H1 (cell line): ENCODE measurements around the gene SMAGP. TPM values are rescaled to one million over a fixed set of nuclear protein-coding genes. Genes with fewer than 3 reads are reported as not detected.

Experiments used
- BACH1 ChIP-seq: IDR thresholded peaks from 2 replicates; pipeline ENCODE4 v1.6.1; 2012; ENCODE audit warnings: low read length, improper control_type of control experiment
- CHD7 ChIP-seq: fragments of 300-600 bp; sonication (generic); IDR thresholded peaks from 2 replicates; pipeline ENCODE4 v1.7.1; 2012; ENCODE audit warnings: low read length, moderate library complexity, mild to moderate bottlenecking, inconsistent platforms; ENCODE audit not compliant: insufficient replicate concordance
- E2F6 ChIP-seq: IDR thresholded peaks from 2 replicates; pipeline ENCODE4 v1.6.1; 2012; ENCODE audit warnings: inconsistent platforms
- EGR1 ChIP-seq: IDR thresholded peaks from 2 replicates; pipeline ENCODE4 v1.6.1; 2011; ENCODE audit warnings: low read depth, low read length, borderline replicate concordance
- KDM4A ChIP-seq: IDR thresholded peaks from one replicate; pipeline ENCODE4 v1.7.1; 2012; ENCODE audit warnings: low read depth, mild to moderate bottlenecking, moderate library complexity, low read length, inconsistent platforms; ENCODE audit not compliant: severe bottlenecking
- MAX ChIP-seq: IDR thresholded peaks from 2 replicates; pipeline ENCODE4 v1.6.1; 2012; ENCODE audit warnings: inconsistent platforms
- ZNF274 ChIP-seq: IDR thresholded peaks from 2 replicates; pipeline ENCODE4 v1.7.0; 2012; ENCODE audit warnings: low read length, borderline replicate concordance; ENCODE audit errors: extremely low read depth
- polyA plus RNA-seq, 7 experiments: library from polyadenylated mRNA; depleted of rRNA in 3 of 7; stranded (reverse) in 5 of 7; unstranded in 2 of 7; fragments of >200 nt in 5 of 7; fragments of 200-250 nt in 2 of 7; gene quantifications; 1 replicate in 5 of 7; 2 replicates in 1 of 7; 4 replicates in 1 of 7; pipeline versions ENCODE4 v1.2.1 to v1.2.3, GENCODE V29; 2011 to 2013; ENCODE audit warnings: missing spikeins in 2 of 7, mixed read lengths in 2 of 7
- total RNA-seq: library from RNA; stranded (reverse); fragmentation: NEBNext Ultra II Directional; extraction: Animal tissue kit (Norgen Biotek cat#: 25700); gene quantifications from 2 replicates; pipeline ENCODE4 v1.2.1, GENCODE V29; 2021

SMAGP gene
- total and polyA plus RNA-seq, 2 of the 8 experiments (the other 6 are each of a cell fraction or from before 2014, with no cell fraction given), result 9.4 to 12.7 TPM

- TF ChIP-seq CHD7 (no peak), KDM4A (no peak), EGR1 (no peak), ZNF274 (no peak), BACH1 (no peak), E2F6 (no peak), MAX (no peak)
- TF ChIP-seq, all 59 proteins: peak for 0
Measured at GRCh38 chr12:51227962-51228361, 42.3 kb downstream of the SMAGP start (continued).
